Activated naive CD4-positive, alpha-beta T cell treated with anti-CD3 and anti-CD28 coated beads, Interleukin-2, amount 50 U/mL, for 24 hours (primary cell): ENCODE data around the gene SPG11.
"Not testable (repeated sequence)": the region's sequence is repeated elsewhere in the genome, so short reads cannot be mapped to it uniquely, and the experiment has no call there.

ENCODE experiments used
- H3K27ac Mint-ChIP-seq: one replicate; pipeline ENCODE4 v1.8.0; 2021; ENCODE audit warnings: mild to moderate bottlenecking, mixed read lengths
- H3K27me3 Mint-ChIP-seq: one replicate; pipeline ENCODE4 v1.8.0; 2021; ENCODE audit warnings: mixed read lengths
- H3K36me3 Mint-ChIP-seq: one replicate; pipeline ENCODE4 v1.8.0; 2021; ENCODE audit warnings: mixed read lengths
- H3K4me1 Mint-ChIP-seq: one replicate; pipeline ENCODE4 v1.8.0; 2021; ENCODE audit warnings: mixed read lengths
- H3K4me3 Mint-ChIP-seq: one replicate; pipeline ENCODE4 v1.8.0; 2021; ENCODE audit warnings: mild to moderate bottlenecking, mixed read lengths
- H3K9me3 Mint-ChIP-seq: one replicate; pipeline ENCODE4 v1.8.0; 2021; ENCODE audit warnings: mixed read lengths

SPG11 gene

GRCh38 chr15:44536302-44536961 is 127.0 kb downstream of the SPG11 start:
- Mint-ChIP-seq H3K4me1 (peaks cover 38% of the 10 kb centered on the region), H3K9me3 (no peaks in the 10 kb centered on the region), H3K36me3 (peaks cover 16% of the 10 kb centered on the region), H3K4me3 (peak overlapping the region; percentile 96), H3K27ac (peak overlapping the region; percentile 96), H3K27me3 (no peaks in the 10 kb centered on the region)

DNA sequence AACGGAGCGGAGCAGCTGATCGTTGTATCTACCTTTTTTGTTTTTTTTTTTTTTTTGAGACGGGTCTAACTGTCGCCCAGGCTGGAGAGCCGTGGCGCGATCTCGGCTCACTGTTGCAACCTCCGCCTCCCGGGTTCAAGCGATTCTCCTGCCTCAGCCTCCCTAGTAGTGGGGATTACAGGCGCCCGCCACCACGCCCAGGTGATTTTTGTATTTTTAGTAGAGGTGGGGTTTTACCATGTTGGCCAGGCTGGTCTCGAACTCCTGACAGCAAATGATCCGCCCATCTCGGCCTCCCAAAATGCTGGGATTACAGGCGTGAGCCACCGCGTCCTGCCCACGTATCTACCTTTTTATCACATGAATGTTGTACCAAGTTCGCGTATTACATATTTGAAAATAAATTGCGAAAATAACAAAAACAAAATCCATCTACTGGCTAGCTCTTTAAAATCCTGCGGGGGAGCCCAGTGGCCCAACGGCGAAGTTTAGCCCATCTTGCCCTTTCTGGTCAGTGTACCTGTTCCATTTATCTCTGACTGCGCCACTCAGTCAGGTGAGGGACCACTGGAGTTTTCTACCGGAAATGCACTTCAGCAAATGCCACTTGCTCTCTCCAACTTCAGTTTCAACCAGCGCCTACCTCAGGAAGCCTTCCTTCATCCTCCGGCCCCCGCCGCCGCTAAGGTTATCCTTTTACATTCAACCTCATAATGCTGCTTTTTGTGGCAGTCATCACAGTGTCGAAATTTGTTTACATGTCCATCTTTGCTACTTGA is 127.8 kb downstream of the SPG11 start:
- Mint-ChIP-seq H3K36me3 (peaks cover 12% of the 10 kb centered on the region), H3K27ac (peak overlapping the region; percentile 95), H3K4me1 (peaks cover 33% of the 10 kb centered on the region), H3K27me3 (no peaks in the 10 kb centered on the region), H3K4me3 (peak overlapping the region; percentile 96), H3K9me3 (no peaks in the 10 kb centered on the region)

GRCh38 chr15:44535092-44535491 is 128.4 kb downstream of the SPG11 start:
- H3K27ac Mint-ChIP-seq: peak overlapping the region; percentile 86
- no peaks in the 10 kb centered on the region for H3K27me3 Mint-ChIP-seq
- H3K36me3 Mint-ChIP-seq: peaks cover 9% of the 10 kb centered on the region
- H3K4me1 Mint-ChIP-seq: peaks cover 32% of the 10 kb centered on the region
- H3K9me3 Mint-ChIP-seq: no peaks in the 10 kb centered on the region
- peak overlapping the region; percentile 78 for H3K4me3 Mint-ChIP-seq

- Mint-ChIP-seq H3K9me3 (no peaks in the 10 kb centered on the region), H3K27ac (no peak overlapping the region), H3K36me3 (peaks cover 2% of the 10 kb centered on the region), H3K4me3 (no peak overlapping the region), H3K4me1 (peaks cover 29% of the 10 kb centered on the region), H3K27me3 (no peaks in the 10 kb centered on the region)
Observed at GRCh38 chr15:44532689-44533088, 130.8 kb downstream of the SPG11 start.

- not testable (repeated sequence) for H3K4me3 Mint-ChIP-seq, H3K27ac Mint-ChIP-seq
- H3K4me1 Mint-ChIP-seq: peaks cover 29% of the 10 kb centered on the region
Observed at GRCh38 chr15:44532275-44532674, 131.2 kb downstream of the SPG11 start.

GRCh38 chr15:44530653-44531052 is 132.8 kb downstream of the SPG11 start:
- no peaks in the 10 kb centered on the region for H3K9me3 Mint-ChIP-seq
- no peak overlapping the region for H3K4me3 Mint-ChIP-seq
- H3K27me3 Mint-ChIP-seq: no peaks in the 10 kb centered on the region
- peaks cover 27% of the 10 kb centered on the region for H3K4me1 Mint-ChIP-seq
- H3K27ac Mint-ChIP-seq: peak overlapping the region; percentile 19
- H3K36me3 Mint-ChIP-seq: peaks cover 4% of the 10 kb centered on the region

More at GRCh38 chr15:44532275-44532674, 131.2 kb downstream of the SPG11 start:
- not testable (repeated sequence) for H3K36me3 Mint-ChIP-seq, H3K9me3 Mint-ChIP-seq, H3K27me3 Mint-ChIP-seq

DNA sequence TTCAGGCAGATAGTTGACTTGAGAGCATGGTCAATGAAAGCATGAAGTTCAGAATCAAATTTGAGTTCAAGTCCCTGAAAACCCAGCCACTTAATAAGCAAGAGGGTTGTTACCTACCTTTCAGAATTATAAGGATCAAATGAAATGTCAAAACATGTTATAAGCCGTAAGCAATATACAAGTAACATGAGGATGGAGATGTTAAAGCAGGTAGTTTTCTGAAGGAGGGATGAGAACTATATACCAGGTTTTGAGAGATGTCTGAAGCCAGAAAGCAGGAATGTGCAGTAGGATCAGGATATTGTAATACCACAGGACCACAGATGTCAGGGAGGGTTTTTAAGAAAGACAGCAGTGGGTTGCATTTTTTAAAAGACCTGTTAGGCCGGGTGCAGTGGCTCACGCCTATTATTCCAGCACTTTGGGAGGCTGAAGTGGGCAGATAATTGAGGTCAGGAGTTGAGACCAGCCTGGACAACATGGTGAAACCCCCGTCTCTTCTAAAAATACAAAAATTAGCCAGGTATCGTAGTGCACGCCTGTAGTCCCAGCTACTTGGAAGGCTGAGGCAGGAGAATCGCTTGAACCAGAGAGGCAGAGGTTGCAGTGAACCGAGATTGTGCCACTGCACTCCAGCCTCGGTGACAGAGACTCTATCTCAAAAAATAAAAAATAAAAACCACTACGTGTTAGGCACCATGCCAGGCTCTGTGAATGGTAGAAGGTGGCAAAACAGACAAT is 133.4 kb downstream of the SPG11 start:
- peak overlapping the region; percentile 87 for H3K27ac Mint-ChIP-seq
- H3K4me1 Mint-ChIP-seq: peaks cover 22% of the 10 kb centered on the region
- H3K4me3 Mint-ChIP-seq: no peak overlapping the region
- H3K9me3 Mint-ChIP-seq: no peaks in the 10 kb centered on the region
- H3K27me3 Mint-ChIP-seq: no peaks in the 10 kb centered on the region
- peaks cover 4% of the 10 kb centered on the region for H3K36me3 Mint-ChIP-seq

- peak overlapping the region; percentile 85 for H3K27ac Mint-ChIP-seq
- no peaks in the 10 kb centered on the region for H3K9me3 Mint-ChIP-seq
- no peaks in the 10 kb centered on the region for H3K27me3 Mint-ChIP-seq
- peaks cover 15% of the 10 kb centered on the region for H3K4me1 Mint-ChIP-seq
- peaks cover 4% of the 10 kb centered on the region for H3K36me3 Mint-ChIP-seq
- H3K4me3 Mint-ChIP-seq: no peak overlapping the region
Observed at GRCh38 chr15:44527241-44527640, 136.2 kb downstream of the SPG11 start.

- Mint-ChIP-seq H3K27ac (no peak overlapping the region), H3K4me1 (peaks cover 7% of the 10 kb centered on the region), H3K4me3 (no peak overlapping the region), H3K9me3 (no peaks in the 10 kb centered on the region), H3K27me3 (no peaks in the 10 kb centered on the region), H3K36me3 (peaks cover 6% of the 10 kb centered on the region)
Observed at GRCh38 chr15:44525018-44525417, 138.4 kb downstream of the SPG11 start.

DNA sequence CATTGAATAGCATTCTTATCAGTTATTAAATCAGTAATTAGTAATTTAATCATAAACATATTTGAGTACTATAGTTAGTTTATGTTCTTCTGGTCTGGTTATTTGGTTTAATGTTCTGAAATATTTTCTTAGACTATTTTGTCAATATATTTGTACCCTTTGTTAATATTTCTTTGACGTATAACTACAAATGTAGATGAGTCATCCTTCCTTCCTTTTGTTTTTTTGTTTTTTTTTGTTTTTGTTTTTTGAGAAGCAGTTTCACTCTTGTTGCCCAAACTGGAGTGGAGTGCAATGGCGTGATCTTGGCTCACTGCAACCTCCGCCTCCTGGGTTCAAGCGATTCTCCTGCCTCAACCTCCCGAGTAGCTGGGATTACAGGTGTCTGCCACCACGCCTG is 143.9 kb downstream of the SPG11 start:
- H3K4me1 Mint-ChIP-seq: peaks cover 4% of the 10 kb centered on the region
- no peak overlapping the region for H3K4me3 Mint-ChIP-seq
- no peaks in the 10 kb centered on the region for H3K9me3 Mint-ChIP-seq
- no peaks in the 10 kb centered on the region for H3K27me3 Mint-ChIP-seq
- H3K36me3 Mint-ChIP-seq: peaks cover 9% of the 10 kb centered on the region
- H3K27ac Mint-ChIP-seq: peak overlapping the region; percentile 60

DNA sequence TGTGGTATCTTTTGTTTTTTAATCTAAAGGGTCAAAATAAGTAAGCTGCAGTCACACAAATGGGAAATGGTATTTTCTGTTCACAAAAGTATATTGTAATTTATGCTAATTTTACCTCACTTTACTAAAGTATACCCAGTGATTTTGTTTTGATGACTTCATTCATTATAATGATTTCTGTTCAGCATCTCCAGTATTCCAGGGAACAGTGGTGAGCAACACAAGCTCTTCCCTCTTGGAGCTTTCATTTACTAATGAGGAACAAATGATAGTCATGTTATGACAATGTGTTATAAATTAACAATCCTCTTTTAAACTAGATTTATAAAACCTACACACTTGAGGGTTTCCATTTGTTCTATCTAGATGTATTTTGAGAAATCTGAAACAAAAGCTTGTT is 147.0 kb downstream of the SPG11 start:
- peaks cover 9% of the 10 kb centered on the region for H3K36me3 Mint-ChIP-seq
- H3K27ac Mint-ChIP-seq: no peak overlapping the region
- no peak overlapping the region for H3K4me3 Mint-ChIP-seq
- no peaks in the 10 kb centered on the region for H3K9me3 Mint-ChIP-seq
- no peaks in the 10 kb centered on the region for H3K27me3 Mint-ChIP-seq
- peaks cover 4% of the 10 kb centered on the region for H3K4me1 Mint-ChIP-seq
